Calu3 (cell line): Measurements from ENCODE around the gene SERPINA5. TPM values are rescaled to one million over a fixed set of nuclear protein-coding genes. Genes with fewer than 3 reads are reported as not detected.

Experiments used
- BruUV-seq: library from RNA; stranded (reverse); fragments of 400-500 nt; replicated peaks from 2 replicates; lab custom pipeline; 2021; lab: Mats Ljungman, UMichigan
- CTCF ChIA-PET: fragments of 300-600 bp; sonication (Branson Sonifier 250); formaldehyde crosslinking; loops from one replicate; lab custom pipeline; 2022; ENCODE audit warnings: antibody characterized with exemption; lab: Charles Lee
- DNase-seq: peaks from one replicate; pipeline ENCODE4 v3.0.0; 2022
- H3K27ac Mint-ChIP-seq: one replicate; pipeline ENCODE4 v1.8.0; 2022; ENCODE audit warnings: mixed read lengths; ENCODE audit not compliant: unreplicated experiment
- H3K27me3 Mint-ChIP-seq: one replicate; pipeline ENCODE4 v1.8.0; 2022; ENCODE audit warnings: mixed read lengths; ENCODE audit not compliant: unreplicated experiment
- H3K36me3 Mint-ChIP-seq: one replicate; pipeline ENCODE4 v1.8.0; 2022; ENCODE audit warnings: mild to moderate bottlenecking, moderate library complexity, mixed read lengths; ENCODE audit not compliant: insufficient read depth, unreplicated experiment
- H3K4me1 Mint-ChIP-seq: one replicate; pipeline ENCODE4 v1.8.0; 2022; ENCODE audit warnings: mild to moderate bottlenecking, low read depth, mixed read lengths; ENCODE audit not compliant: unreplicated experiment
- H3K4me3 Mint-ChIP-seq: one replicate; pipeline ENCODE4 v1.8.0; 2022; ENCODE audit warnings: mild to moderate bottlenecking, low read depth, moderate library complexity, mixed read lengths; ENCODE audit not compliant: unreplicated experiment
- H3K9me3 Mint-ChIP-seq: one replicate; pipeline ENCODE4 v1.8.0; 2022; ENCODE audit warnings: low read depth, mixed read lengths; ENCODE audit not compliant: unreplicated experiment
- intact Hi-C: fragments of 100-400 bp; cut with micrococcal nuclease; formaldehyde crosslinking; loops from one replicate; pipeline ENCODE4 v1.10.0; 2022; ENCODE audit not compliant: unreplicated experiment
- total RNA-seq: library from RNA; stranded (reverse); gene quantifications from 2 replicates; pipeline ENCODE4 v1.2.3, GENCODE V29; 2022
- TF ChIP-seq, protein P1 (sequence below): fragments of 200-600 bp; IDR thresholded peaks from one replicate; pipeline ENCODE4 v1.8.0; 2022; ENCODE audit warnings: antibody characterized with exemption; ENCODE audit not compliant: unreplicated experiment

SERPINA5 gene
- total RNA-seq, 1 experiment from 2014 or later: 20.7 TPM

DNA sequence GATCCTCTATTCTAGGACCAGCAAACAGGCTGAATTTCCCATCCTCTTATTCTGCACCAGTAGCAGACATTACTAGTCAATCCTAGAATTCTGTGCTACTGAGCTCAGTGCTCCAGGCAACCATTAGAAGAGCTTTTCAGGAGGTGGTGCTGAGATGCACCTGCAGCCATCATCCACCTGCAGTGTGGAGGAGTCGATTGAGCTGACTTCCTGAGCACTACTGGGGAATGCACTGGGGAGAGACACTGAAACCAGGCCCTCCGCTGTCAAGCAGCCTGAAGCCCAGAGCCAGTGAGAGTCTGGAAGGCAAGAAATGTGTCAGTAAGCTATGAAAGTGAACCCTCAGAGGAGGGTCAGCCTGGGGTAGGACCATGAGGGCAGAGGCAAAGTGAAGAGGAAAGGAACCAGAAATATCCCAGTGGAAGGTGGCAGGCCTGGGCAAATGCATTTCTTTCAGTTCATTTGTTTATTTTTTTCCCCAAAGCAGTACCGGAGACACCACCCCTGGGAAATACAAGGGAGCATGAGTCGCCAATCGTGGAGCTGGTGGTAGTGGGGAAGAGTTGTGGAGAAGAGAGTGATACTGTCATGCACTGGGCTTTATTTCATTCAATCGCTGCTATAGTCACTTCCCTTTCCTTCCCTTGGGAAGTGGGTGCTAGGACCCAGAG, 43.0 kb upstream of the SERPINA5 start:
- no TSS peak for BruUV-seq
- DNase-seq: no peak
- no peak overlapping the region for H3K4me3 Mint-ChIP-seq
- TF ChIP-seq, protein P1, sequence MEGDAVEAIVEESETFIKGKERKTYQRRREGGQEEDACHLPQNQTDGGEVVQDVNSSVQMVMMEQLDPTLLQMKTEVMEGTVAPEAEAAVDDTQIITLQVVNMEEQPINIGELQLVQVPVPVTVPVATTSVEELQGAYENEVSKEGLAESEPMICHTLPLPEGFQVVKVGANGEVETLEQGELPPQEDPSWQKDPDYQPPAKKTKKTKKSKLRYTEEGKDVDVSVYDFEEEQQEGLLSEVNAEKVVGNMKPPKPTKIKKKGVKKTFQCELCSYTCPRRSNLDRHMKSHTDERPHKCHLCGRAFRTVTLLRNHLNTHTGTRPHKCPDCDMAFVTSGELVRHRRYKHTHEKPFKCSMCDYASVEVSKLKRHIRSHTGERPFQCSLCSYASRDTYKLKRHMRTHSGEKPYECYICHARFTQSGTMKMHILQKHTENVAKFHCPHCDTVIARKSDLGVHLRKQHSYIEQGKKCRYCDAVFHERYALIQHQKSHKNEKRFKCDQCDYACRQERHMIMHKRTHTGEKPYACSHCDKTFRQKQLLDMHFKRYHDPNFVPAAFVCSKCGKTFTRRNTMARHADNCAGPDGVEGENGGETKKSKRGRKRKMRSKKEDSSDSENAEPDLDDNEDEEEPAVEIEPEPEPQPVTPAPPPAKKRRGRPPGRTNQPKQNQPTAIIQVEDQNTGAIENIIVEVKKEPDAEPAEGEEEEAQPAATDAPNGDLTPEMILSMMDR: no peak
- no peak overlapping the region for H3K27ac Mint-ChIP-seq
- no peaks in the 10 kb centered on the region for H3K27me3 Mint-ChIP-seq
- H3K9me3 Mint-ChIP-seq: no peaks in the 10 kb centered on the region
- no peaks in the 10 kb centered on the region for H3K36me3 Mint-ChIP-seq
- intact Hi-C loops: no loop called here
- peaks cover 16% of the 10 kb centered on the region for H3K4me1 Mint-ChIP-seq
- CTCF ChIA-PET: no interaction called here

DNA sequence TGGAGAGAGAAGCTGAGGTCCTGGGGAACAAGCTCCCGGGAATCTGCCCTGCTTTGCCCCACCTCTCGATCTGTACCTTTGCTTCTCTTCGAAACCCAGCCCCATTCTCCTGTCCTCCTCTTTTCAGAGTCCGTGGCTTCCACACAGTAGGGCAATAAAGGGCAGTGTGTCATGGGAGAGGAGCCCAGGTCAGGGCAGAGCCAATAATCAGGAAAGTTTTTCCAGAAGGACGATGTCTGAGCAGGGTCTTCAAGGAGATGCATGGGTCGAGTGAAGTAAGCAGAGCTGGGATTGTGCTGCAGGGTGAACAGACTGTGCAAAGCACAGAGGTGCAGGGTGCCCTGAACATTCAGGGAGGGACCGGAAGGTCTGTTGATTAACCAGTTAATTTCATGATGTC, 42.0 kb upstream of the SERPINA5 start:
- no peak for DNase-seq
- H3K4me1 Mint-ChIP-seq: peaks cover 16% of the 10 kb centered on the region
- BruUV-seq: no TSS peak
- H3K27ac Mint-ChIP-seq: no peak overlapping the region
- H3K36me3 Mint-ChIP-seq: no peaks in the 10 kb centered on the region
- CTCF ChIA-PET: no interaction called here
- H3K4me3 Mint-ChIP-seq: no peak overlapping the region
- H3K9me3 Mint-ChIP-seq: no peaks in the 10 kb centered on the region
- H3K27me3 Mint-ChIP-seq: no peaks in the 10 kb centered on the region
- intact Hi-C loops: no loop called here
- TF ChIP-seq, protein P1: no peak

DNA sequence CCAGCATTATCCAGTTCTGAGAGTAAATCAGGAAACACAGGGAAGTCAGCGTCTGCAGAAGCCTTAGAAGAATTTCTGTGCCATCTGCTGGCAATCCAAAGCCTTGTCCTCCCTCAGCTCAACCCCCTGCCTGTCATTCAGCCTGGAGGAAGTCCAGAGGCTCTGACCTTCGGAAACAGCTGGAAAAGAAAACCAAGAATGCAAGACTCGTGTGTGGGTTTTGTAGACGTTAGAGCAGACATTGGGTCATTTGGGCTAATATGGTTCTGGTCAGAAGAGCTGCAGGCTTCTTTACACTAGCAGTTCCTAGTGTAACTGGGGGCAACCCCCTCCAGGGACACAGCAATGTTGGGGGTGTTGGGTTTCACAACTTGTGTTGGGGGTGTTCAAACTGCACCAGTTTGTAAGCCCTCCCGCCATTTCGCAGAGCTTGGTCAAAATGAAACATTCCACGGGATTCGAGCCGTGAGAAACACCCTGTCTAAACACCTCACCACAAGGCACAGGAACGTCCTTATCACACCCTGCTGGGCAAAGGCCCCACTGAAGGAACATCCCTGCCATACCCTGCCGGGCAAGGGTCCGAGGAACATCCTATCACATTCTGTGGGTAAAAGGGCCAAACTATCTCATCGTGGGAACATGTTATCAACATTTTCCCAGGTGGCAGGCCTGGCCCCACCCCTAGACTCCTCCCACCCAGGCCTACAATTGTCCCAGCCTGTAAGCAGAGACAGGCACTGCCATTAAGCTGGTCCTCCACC, 41.0 kb upstream of the SERPINA5 start:
- CTCF ChIA-PET: interaction anchor here (0.6 kb wide), 1 partner anchor 49 kb away, joined by 7 read pairs; no protein-coding TSS in a partner anchor
- Mint-ChIP-seq H3K27ac (no peak overlapping the region), H3K27me3 (no peaks in the 10 kb centered on the region), H3K4me1 (peaks cover 16% of the 10 kb centered on the region), H3K36me3 (no peaks in the 10 kb centered on the region), H3K4me3 (no peak overlapping the region), H3K9me3 (no peaks in the 10 kb centered on the region)
- DNase-seq: no peak
- intact Hi-C loops: no loop called here
- BruUV-seq: no TSS peak
- TF ChIP-seq, protein P1: no peak

DNA sequence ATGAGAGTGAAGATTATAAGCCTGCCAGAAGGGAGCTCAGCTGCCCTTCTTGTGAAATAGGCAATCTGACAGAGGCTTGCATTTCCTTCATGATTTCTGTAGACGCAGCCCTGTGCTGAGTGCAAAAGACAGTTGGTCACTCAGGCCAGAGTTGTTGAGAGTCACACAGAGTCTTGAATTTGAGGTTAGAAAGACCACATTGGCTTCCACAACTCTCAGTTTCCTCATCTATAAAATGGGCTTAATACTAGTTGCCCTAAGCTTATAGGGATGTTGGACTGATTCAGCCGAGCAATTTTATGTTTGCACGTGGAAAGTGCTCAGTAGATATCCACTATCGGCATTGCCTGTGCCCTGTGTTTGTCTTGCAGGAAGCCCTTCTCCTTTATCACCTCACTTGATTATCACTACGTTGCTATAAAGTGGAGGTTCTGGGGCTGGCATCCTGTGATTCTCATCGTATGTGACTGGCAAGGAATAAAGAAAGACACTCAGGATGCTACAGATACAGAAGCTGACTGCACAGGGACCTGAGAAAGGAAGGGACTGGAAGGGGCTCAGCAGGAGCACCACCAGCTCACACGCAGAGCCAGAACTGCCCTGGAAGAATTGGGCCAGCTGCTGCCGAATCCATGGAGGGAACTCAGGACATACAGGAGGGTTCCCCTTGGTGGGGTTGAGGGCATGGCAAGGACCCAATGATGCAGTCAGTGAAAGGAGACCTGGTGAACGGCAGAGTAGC, 39.8 kb upstream of the SERPINA5 start:
- no peak for DNase-seq
- Mint-ChIP-seq H3K27me3 (no peaks in the 10 kb centered on the region), H3K27ac (no peak overlapping the region), H3K36me3 (no peaks in the 10 kb centered on the region), H3K4me3 (no peak overlapping the region), H3K4me1 (peaks cover 16% of the 10 kb centered on the region), H3K9me3 (peaks cover 5% of the 10 kb centered on the region)
- no TSS peak for BruUV-seq
- intact Hi-C loops: no loop called here
- TF ChIP-seq, protein P1: no peak
- CTCF ChIA-PET: no interaction called here
